ENCODE results near the gene ST6GALNAC2. TPM values are rescaled to one million over a fixed set of nuclear protein-coding genes. Genes with fewer than 3 reads are reported as not detected.
"Not testable (repeated sequence)": the region's sequence is repeated elsewhere in the genome, so short reads cannot be mapped to it uniquely, and the experiment has no call there.

Gene ST6GALNAC2
- total RNA-seq, 6 experiments from 2014 or later = 0.81 to 5.0 (median 2.3) TPM

GRCh38 chr17:76560036-76560876 is 25.4 kb downstream of the ST6GALNAC2 start:
- WGBS (ENCODE audit: insufficient coverage, low coverage, low lambda C conversion rate, missing lambda C conversion rate) = 73% methylated on average over 6 of the region's 10 CpGs
- H3K36me3 ChIP-seq = peaks cover 0 to 37% (median 13%) of the 10 kb centered on the region in 4 donors
- H3K9me3 ChIP-seq = no peaks in the 10 kb centered on the region
- TF ChIP-seq POLR2A (IDR thresholded peaks at IDR 0.05) (no peak), CTCF (IDR thresholded peaks at IDR 0.05) (no peak)
- ATAC-seq (no peak), DNase-seq (no peak)
- peaks cover 0 to 36% (median 2%) of the 10 kb centered on the region in 4 donors for H3K4me1 ChIP-seq
- no peak overlapping the region for H3K27ac ChIP-seq
- intact Hi-C loops (cut with DNase I) = no loop called here
- H3K4me3 ChIP-seq = no peak overlapping the region
- H3K27me3 ChIP-seq = no peaks in the 10 kb centered on the region

GRCh38 chr17:76559460-76559859 is 26.2 kb downstream of the ST6GALNAC2 start:
- DNase-seq; H3K27me3 ChIP-seq; ATAC-seq; H3K27ac ChIP-seq; H3K4me3 ChIP-seq; intact Hi-C loops (cut with DNase I); H3K9me3 ChIP-seq: not testable (repeated sequence)
- peaks cover 0 to 36% (median 2%) of the 10 kb centered on the region in 4 donors for H3K4me1 ChIP-seq
- H3K36me3 ChIP-seq = peaks cover 0 to 31% (median 9%) of the 10 kb centered on the region in 4 donors
- WGBS (ENCODE audit: insufficient coverage, low coverage, low lambda C conversion rate, missing lambda C conversion rate) = 66% methylated on average over 7 of the region's 7 CpGs

- TF ChIP-seq POLR2A (IDR thresholded peaks at IDR 0.05) = no peak
- TF ChIP-seq CTCF (IDR thresholded peaks at IDR 0.05) = peak; percentile 50 to 70 (median 54)
- H3K4me1 ChIP-seq = peaks cover 0 to 36% (median 2%) of the 10 kb centered on the region in 4 donors
- H3K27me3 ChIP-seq = no peaks in the 10 kb centered on the region
- H3K4me3 ChIP-seq = peak overlapping the region; percentile 73 to 95 (median 86)
- ATAC-seq (peak; percentile 27 to 39 (median 34)), DNase-seq (no peak)
- peaks cover 0 to 21% (median 9%) of the 10 kb centered on the region in 4 donors for H3K36me3 ChIP-seq
- intact Hi-C loops (cut with DNase I) = no loop called here
- 2% methylated on average over 11 of the region's 14 CpGs for WGBS (ENCODE audit: insufficient coverage, low coverage, low lambda C conversion rate, missing lambda C conversion rate)
- no peaks in the 10 kb centered on the region for H3K9me3 ChIP-seq
- peak overlapping the region; percentile 79 to 96 (median 93) for H3K27ac ChIP-seq
Measured at GRCh38 chr17:76558198-76559095, 27.2 kb downstream of the ST6GALNAC2 start.

- Histone ChIP-seq H3K27ac (peak overlapping the region; percentile 79 to 96 (median 93)), H3K36me3 (peaks cover 0 to 15% (median 9%) of the 10 kb centered on the region in 4 donors), H3K4me1 (peaks cover 0 to 36% (median 2%) of the 10 kb centered on the region in 4 donors), H3K27me3 (no peaks in the 10 kb centered on the region), H3K4me3 (peak overlapping the region; percentile 73 to 95 (median 86)), H3K9me3 (no peaks in the 10 kb centered on the region)
- WGBS (ENCODE audit: insufficient coverage, low coverage, low lambda C conversion rate, missing lambda C conversion rate) = 0% methylated on average over 43 of the region's 55 CpGs
- ATAC-seq (peak; percentile 90 to 91 (median 91)), DNase-seq (peak; percentile 94 to 96 (median 95))
- peak; percentile 75 for TF ChIP-seq POLR2A (IDR thresholded peaks at IDR 0.05)
- TF ChIP-seq CTCF (IDR thresholded peaks at IDR 0.05) = peak; percentile 35 to 67 (median 42)
- intact Hi-C loops (cut with DNase I) = no loop called here
Measured at GRCh38 chr17:76557368-76558197, 28.1 kb downstream of the ST6GALNAC2 start.
